Cerebellar nuclear complex (tissue), 1 donor: ENCODE results near the gene ORC2.

Experiments
- DNase-seq, 2 experiments: peaks; one replicate each; lab custom pipeline; 2025; lab: John Stamatoyannopoulos, UW

ORC2 gene

GRCh38 chr2:200860092-200860795 is 103.2 kb downstream of the ORC2 start:
- DNase-seq = no peak
